ENCODE measurements around the gene FBXO44.
A peak's percentile ranks its signal among the peaks of the same experiment; 100 is the strongest.

The FBXO44 gene

DNA sequence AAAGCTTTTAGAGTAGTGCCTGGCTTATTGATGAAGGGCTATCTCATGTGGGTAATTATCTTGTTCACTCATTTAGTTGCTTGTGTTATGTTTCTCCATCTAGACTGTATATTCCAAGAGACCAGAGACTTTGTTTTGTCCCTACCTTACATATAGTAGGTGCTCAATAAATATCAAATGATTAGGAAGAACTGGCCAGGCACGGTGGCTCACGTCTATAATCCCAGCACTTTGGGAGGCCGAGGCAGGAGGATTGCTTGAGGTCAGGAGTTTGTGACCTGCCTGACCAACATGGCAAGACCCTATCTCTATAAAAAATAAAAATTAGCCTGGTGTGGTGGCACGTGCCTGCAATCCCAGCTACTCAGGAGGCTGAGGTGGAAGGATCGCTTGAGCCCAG lies 9.4 kb upstream of the FBXO44 start:
- TF ChIP-seq, protein P1, sequence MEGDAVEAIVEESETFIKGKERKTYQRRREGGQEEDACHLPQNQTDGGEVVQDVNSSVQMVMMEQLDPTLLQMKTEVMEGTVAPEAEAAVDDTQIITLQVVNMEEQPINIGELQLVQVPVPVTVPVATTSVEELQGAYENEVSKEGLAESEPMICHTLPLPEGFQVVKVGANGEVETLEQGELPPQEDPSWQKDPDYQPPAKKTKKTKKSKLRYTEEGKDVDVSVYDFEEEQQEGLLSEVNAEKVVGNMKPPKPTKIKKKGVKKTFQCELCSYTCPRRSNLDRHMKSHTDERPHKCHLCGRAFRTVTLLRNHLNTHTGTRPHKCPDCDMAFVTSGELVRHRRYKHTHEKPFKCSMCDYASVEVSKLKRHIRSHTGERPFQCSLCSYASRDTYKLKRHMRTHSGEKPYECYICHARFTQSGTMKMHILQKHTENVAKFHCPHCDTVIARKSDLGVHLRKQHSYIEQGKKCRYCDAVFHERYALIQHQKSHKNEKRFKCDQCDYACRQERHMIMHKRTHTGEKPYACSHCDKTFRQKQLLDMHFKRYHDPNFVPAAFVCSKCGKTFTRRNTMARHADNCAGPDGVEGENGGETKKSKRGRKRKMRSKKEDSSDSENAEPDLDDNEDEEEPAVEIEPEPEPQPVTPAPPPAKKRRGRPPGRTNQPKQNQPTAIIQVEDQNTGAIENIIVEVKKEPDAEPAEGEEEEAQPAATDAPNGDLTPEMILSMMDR (conservative IDR thresholded peaks at IDR 0.05; ENCODE audit: control insufficient read depth, insufficient read depth, low read depth, low read length) = no peak
- H3K4me3 ChIP-seq (ENCODE audit: control insufficient read depth, low read depth, low read length) = no peak overlapping the region
- no peak for DNase-seq (ENCODE audit: low read depth)

- TF ChIP-seq, protein P1 (conservative IDR thresholded peaks at IDR 0.05; ENCODE audit: control insufficient read depth, insufficient read depth, low read depth, low read length) = peak; percentile 83
- peak; percentile 70 for DNase-seq (ENCODE audit: low read depth)
Observed at GRCh38 chr1:11645670-11646265, 8.9 kb upstream of the FBXO44 start.

DNA sequence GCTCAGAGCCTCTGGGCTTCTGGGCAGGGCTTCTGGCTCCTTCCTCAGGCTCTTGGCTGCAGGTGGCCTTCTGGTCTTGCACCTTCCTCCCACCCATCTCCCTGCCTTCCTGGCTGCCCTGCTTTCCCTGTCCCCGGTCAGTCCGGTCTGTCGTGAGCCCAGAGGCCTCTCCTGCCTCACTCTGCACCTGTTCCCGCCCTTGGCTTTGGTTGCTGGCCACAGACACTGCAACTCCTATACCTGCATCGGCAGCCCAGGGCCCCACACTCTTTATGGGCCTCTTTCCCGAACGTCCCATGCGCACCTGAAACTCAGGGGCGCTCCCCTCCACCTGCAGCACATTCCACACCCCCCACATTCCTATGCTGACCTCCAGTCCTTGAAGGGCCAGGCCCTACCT lies 8.4 kb upstream of the FBXO44 start:
- TF ChIP-seq, protein P1 (conservative IDR thresholded peaks at IDR 0.05; ENCODE audit: control insufficient read depth, insufficient read depth, low read depth, low read length) = no peak
- H3K4me3 ChIP-seq (ENCODE audit: control insufficient read depth, low read depth, low read length) = no peak overlapping the region
- no peak for DNase-seq (ENCODE audit: low read depth)

More at GRCh38 chr1:11645670-11646265, 8.9 kb upstream of the FBXO44 start:
- H3K4me3 ChIP-seq (ENCODE audit: control insufficient read depth, low read depth, low read length) = no peak overlapping the region

DNA sequence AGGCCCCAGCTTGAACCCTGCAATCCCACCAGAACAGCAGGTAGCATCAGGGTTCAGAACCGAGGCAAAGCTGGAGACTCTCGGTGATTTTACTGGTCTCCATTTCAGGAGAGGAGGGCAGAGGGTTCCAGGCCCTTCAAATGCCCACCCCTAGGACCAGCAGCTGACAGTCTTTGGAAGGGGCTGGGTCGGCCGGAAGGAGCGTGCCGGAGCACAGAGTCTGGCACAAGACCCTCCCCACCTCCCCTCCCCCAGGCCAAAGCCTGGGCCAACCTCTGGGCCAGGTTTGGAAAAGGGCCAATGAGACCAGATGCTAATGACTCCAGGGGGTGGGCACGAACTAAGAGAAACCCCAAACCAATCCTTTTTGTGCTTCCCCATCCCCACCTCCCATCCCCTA lies 7.3 kb upstream of the FBXO44 start:
- H3K4me3 ChIP-seq (ENCODE audit: control insufficient read depth, low read depth, low read length) = no peak overlapping the region
- TF ChIP-seq, protein P1 (conservative IDR thresholded peaks at IDR 0.05; ENCODE audit: control insufficient read depth, insufficient read depth, low read depth, low read length) = no peak
- DNase-seq (ENCODE audit: low read depth) = no peak

DNA sequence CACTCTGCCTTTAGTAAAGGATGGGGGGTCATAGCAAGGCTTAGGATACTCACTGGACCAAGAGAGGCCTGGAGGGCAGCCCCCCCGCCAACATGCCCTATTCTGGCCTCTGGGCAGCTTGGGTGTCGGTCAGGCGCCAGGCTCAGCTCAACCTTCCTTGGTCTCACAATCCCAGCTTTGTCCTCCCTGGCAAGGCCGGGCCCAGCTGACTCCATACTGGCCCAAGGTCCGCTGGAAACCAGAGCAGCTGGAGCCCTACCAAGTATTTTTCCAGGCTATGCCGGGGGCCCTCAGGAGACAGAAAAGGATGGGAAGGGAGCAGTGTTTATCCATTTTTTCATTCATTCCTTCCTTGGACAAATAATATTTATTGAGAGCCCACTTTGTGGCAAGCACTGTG lies 6.6 kb upstream of the FBXO44 start:
- TF ChIP-seq, protein P1 (conservative IDR thresholded peaks at IDR 0.05; ENCODE audit: control insufficient read depth, insufficient read depth, low read depth, low read length) = no peak
- H3K4me3 ChIP-seq (ENCODE audit: control insufficient read depth, low read depth, low read length) = no peak overlapping the region
- DNase-seq (ENCODE audit: low read depth) = no peak

GRCh38 chr1:11648732-11649158 lies 5.9 kb upstream of the FBXO44 start:
- DNase-seq (ENCODE audit: low read depth) = no peak
- TF ChIP-seq, protein P1 (conservative IDR thresholded peaks at IDR 0.05; ENCODE audit: control insufficient read depth, insufficient read depth, low read depth, low read length) = no peak
- H3K4me3 ChIP-seq (ENCODE audit: control insufficient read depth, low read depth, low read length) = no peak overlapping the region

DNA sequence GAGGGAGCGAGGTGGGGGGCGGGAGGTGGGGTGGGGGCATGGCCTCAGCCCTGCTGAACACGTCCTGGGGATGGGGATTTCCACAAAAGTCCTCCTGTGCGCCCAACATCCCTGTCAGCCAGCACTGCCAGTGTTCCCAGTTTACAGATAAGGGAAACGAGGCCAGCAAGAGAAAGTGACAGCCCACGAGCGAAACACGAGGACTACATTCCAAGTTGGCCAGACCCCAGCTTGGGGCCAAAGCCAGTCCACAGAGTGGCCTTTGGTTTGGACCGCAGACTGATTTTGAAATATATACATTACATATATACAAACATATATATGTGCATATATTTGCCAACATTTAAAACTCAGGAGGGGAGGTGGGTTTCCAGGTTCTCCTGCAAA lies 5.4 kb upstream of the FBXO44 start:
- no peak for DNase-seq (ENCODE audit: low read depth)
- TF ChIP-seq, protein P1 (conservative IDR thresholded peaks at IDR 0.05; ENCODE audit: control insufficient read depth, insufficient read depth, low read depth, low read length) = no peak

More for the DNA sequence above, 5.4 kb upstream of the FBXO44 start:
- no peak overlapping the region for H3K4me3 ChIP-seq (ENCODE audit: control insufficient read depth, low read depth, low read length)
